RKO (cell line): ENCODE results near the gene WLS.
"Not testable (repeated sequence)": the region's sequence is repeated elsewhere in the genome, so short reads cannot be mapped to it uniquely, and the experiment has no call there.

Experiments used
- DNase-seq: peaks from one replicate; pipeline ENCODE4 v3.0.0-alpha.2; 2016; ENCODE audit warnings: low spot score

WLS gene

GRCh38 chr1:68232289-68233148 is at the start of gene WLS:
Gene WLS, minus strand, starts transcription at chr1:68232523. Its CDS starts 224 bp downstream, at chr1:68232299.
- peak; percentile 82 for DNase-seq

DNA sequence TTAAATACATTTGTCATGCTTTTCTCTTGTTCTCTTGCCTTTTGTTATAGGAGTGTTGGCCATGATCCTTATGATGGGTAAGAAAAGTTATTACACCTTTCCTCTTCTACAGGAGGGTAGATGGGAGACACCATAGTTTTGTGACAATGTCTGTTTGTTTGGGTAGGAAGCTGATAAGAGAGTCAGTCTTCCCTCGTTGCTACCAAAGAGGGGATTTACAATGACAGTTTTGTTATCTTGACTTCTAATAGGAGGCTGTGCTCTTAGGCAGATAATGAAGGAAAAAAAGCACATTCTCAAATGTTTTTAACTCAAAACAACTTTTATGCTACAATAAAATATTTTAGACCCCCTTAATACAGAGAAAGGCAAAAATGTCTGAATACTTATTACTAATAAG is 48.0 kb upstream of the WLS start:
- DNase-seq: no peak

DNA sequence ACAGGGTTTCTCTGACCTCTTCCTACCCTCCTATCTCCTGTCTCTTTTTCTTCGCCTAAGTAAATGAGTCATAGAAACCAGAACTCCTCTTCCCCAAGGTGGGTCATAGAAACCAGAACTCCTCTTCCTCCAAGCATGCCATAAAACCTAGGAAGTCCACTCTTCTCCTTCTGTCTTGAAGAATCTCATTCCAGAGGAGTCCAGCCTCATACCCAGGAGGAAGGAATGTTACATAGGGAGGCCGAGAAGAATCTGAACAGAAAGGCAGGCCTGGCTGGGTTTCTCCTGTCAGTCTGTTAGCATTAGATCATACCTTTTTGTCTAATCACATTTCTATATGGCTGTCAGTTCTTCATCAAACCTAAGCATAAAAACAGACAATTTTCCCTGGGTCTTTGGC is 47.5 kb upstream of the WLS start:
- no peak for DNase-seq

DNA sequence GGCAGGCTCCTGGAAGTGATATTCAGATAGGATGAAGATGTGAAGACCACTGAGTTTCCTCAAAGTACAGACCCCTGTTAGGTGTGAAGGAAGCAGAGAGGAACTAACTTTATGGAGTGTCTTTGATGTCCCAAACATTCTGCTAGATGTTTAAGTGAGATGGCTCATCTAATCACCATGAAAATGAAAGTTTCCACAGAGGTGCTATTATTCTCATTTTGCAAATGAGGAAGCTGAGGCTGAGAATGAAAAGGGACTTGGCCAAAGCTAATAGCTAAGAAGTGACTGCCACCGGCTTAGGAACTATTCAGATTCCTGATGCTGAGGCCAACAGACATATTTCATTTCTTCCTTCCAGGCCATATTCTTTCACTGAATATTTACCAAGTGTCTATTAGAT is 45.9 kb upstream of the WLS start:
- DNase-seq: no peak

GRCh38 chr1:68276448-68276847 is 44.1 kb upstream of the WLS start:
- no peak for DNase-seq

DNA sequence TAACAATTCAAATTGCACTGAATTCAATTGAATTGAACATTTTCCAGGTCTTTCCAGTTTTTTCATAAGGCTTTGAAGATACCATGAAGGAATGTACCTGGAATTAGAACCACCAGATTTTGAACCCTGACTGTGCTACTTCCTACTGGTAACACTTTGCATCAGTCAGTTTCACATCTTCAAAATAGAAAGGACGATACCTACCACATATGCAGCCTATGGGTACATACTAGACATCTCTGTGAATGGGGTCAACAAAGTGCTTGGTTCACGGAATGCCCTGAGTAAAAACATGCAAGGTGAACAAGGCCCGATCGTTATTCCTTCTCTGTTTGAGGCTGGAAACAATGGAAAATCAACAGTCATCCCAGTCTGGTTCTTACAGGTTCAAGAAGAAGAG is 41.2 kb upstream of the WLS start:
- DNase-seq: no peak

GRCh38 chr1:68271596-68271995 is 39.3 kb upstream of the WLS start:
- DNase-seq: no peak

- DNase-seq: no peak
Observed at GRCh38 chr1:68270951-68271350, 38.6 kb upstream of the WLS start.

GRCh38 chr1:68269637-68270430 is 37.5 kb upstream of the WLS start:
- peak; percentile 47 for DNase-seq

GRCh38 chr1:68268896-68269483 is 36.7 kb upstream of the WLS start:
- DNase-seq: no peak

GRCh38 chr1:68256824-68257223 is 24.5 kb upstream of the WLS start:
- not testable (repeated sequence) for DNase-seq

DNA sequence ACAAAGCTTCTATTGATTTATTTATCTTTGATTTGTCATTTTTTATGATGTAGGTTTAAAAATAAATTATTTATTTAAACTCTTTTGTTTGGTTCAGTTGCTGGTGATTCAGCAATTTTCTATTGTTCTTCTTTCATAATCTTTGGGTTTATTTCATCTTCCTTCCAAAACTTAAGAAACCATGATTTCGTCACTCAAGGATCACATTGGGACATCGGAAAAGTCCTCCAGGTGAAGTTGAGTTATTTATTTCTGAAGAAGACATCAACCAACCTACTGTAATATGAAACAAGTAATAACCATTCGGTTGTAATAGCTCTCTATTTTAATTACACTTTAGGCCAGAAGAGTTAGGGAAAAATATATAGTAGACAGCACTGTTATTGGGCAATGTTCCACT is 23.0 kb upstream of the WLS start:
- DNase-seq: no peak

DNA sequence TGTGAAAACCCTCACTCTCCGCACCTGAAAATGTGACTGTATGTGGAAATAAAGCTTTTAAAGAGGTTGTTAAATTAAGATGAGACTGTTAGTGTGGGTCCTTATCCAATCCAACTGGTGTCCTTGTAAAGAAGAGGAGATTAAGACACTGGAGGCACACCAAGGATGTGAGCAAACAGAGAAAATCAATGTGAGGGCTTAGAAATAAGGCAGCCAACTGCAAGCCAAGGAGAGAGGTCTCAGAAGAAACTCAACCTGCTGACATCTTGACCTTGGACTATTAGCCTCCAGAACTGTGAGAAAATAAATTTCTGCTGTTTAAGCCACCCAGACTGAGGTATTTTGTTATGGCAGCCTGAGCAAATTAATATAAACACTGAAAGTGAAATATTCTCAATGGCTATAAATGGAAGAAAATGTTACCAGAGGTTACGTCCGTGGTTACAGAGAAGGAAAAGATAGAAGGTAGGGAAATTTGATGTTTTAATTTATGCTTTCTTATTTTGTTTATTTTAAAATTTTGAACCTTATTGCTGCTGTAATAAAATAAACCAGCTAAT is 22.4 kb upstream of the WLS start:
- no peak for DNase-seq

GRCh38 chr1:68237040-68237439 is 4.7 kb upstream of the WLS start:
- no peak for DNase-seq

DNA sequence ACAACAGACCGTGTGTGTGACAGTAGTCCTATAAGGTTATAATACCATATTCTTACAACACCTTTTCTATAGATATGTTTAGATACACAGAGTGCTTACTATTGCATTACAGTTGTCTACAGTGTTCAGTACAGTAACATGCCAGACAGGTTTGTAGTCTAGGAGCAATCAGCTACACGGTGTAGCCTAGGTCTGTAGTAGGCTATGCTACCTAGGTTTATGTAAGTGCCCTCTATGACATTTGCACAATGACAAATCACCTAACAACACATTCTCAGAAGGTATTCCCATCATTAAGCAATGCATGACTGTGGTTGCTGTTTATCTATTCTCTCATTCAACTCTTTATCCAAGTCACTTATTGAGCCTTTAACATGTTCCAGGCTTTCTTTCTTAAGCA is 1.8 kb upstream of the WLS start:
- DNase-seq: no peak

- DNase-seq: no peak
Observed at GRCh38 chr1:68233202-68233601, 879 bp upstream of the WLS start.

GRCh38 chr1:68231627-68232288 is 565 bp downstream of the WLS start:
- DNase-seq: peak; percentile 83

DNA sequence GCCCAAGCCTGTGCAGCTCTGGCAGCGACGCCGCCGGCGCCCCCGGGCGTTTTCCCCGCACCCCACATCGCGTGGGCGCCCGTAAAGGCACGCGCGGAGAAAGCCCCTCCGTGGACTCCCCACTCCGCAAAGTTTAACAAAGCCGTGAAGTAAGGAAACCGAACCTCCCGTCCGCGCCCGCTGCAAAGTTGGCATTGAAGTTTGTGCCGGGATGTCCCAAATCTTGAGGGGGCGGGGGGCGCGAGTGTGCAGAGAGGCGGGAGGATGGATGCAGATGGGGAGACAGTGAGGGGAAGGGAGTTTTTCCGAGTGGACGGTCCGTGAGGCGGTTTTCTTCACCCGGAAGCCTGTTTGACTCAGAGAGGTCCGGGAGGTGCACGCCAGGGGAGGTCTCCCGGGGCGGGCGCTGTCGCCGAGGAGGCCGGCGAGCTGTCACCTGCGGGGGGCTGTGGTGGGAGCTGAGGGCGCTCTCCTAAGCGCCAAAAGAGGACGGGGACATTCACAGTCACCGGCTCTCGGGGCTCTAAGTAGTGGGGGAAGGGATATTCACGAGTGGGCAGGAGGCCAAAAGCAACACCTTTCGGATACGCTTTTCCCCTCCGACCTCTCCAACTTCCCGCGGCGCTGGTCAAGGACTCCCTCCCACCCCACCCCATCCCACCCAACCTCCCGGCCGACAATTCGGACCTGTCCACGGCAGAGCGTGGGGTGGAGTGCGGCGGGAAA is 1.3 kb downstream of the WLS start:
- DNase-seq: peak; percentile 51

- no peak for DNase-seq
Observed at GRCh38 chr1:68230484-68230802, 1.9 kb downstream of the WLS start.

- no peak for DNase-seq
Observed at GRCh38 chr1:68229650-68230483, 2.5 kb downstream of the WLS start.

- DNase-seq: no peak
Observed at GRCh38 chr1:68228851-68229250, 3.5 kb downstream of the WLS start.
